Measurements from ENCODE around the gene SLC15A4. TPM values are rescaled to one million over a fixed set of nuclear protein-coding genes. Genes with fewer than 3 reads are reported as not detected.

SLC15A4 gene
- total RNA-seq, 4 donors from 2014 or later, result 28.1 to 49.9 (median 45.8) TPM

- Histone ChIP-seq H3K4me3 (no peak overlapping the region), H3K36me3 (no peaks in the 10 kb centered on the region), H3K27ac (no peak overlapping the region), H3K27me3 (no peaks in the 10 kb centered on the region), H3K9me3 (no peaks in the 10 kb centered on the region), H3K4me1 (no peaks in the 10 kb centered on the region)
- TF ChIP-seq POLR2AphosphoS5 (IDR thresholded peaks at IDR 0.05), result no peak
- no peak for TF ChIP-seq POLR2A (IDR thresholded peaks at IDR 0.05)
- TF ChIP-seq, protein P1, sequence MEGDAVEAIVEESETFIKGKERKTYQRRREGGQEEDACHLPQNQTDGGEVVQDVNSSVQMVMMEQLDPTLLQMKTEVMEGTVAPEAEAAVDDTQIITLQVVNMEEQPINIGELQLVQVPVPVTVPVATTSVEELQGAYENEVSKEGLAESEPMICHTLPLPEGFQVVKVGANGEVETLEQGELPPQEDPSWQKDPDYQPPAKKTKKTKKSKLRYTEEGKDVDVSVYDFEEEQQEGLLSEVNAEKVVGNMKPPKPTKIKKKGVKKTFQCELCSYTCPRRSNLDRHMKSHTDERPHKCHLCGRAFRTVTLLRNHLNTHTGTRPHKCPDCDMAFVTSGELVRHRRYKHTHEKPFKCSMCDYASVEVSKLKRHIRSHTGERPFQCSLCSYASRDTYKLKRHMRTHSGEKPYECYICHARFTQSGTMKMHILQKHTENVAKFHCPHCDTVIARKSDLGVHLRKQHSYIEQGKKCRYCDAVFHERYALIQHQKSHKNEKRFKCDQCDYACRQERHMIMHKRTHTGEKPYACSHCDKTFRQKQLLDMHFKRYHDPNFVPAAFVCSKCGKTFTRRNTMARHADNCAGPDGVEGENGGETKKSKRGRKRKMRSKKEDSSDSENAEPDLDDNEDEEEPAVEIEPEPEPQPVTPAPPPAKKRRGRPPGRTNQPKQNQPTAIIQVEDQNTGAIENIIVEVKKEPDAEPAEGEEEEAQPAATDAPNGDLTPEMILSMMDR (IDR thresholded peaks at IDR 0.05), result no peak
- TF ChIP-seq EP300 (IDR thresholded peaks at IDR 0.05), result no peak
- WGBS, 2 donors (ENCODE audit: low coverage in 1 of 2), result 68 to 84% methylated on average over 4 of the region's 4 CpGs
- ATAC-seq, result no peak
These were observed 68.2 kb downstream of the SLC15A4 start for GRCh38 chr12:128755566-128755965.

DNA sequence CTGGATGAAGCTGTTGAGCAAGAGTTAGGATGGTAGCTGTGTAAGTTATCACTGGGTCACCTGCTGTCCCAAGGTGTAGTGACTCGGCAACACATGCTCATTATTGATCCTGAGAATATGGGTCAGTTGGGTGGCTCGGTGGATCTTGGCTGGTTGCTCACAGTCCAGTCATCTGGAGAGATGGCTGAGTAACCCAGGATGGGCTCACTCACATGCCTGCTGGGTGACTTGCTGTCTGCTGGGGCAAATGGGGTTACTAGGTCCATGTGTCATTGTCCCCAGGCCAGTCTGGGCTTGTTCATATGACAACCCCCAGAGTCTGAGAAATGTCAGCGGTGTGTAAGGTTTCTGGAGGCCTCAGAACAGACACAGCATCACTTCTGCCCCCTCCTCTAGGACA, 69.5 kb downstream of the SLC15A4 start:
- no peak for ATAC-seq
- no peak overlapping the region for H3K4me3 ChIP-seq
- no peaks in the 10 kb centered on the region for H3K36me3 ChIP-seq

GRCh38 chr12:128753438-128753837, 70.3 kb downstream of the SLC15A4 start:
- H3K4me1 ChIP-seq, result no peaks in the 10 kb centered on the region
- H3K4me3 ChIP-seq, result no peak overlapping the region
- no peak for ATAC-seq
- no peak for TF ChIP-seq POLR2A (IDR thresholded peaks at IDR 0.05)
- 50 to 57% methylated on average over 4 of the region's 4 CpGs for WGBS, 2 donors (ENCODE audit: low coverage in 1 of 2)
- H3K27ac ChIP-seq, result no peak overlapping the region
- no peaks in the 10 kb centered on the region for H3K36me3 ChIP-seq
- no peaks in the 10 kb centered on the region for H3K9me3 ChIP-seq
- no peaks in the 10 kb centered on the region for H3K27me3 ChIP-seq

More for the DNA sequence above, 69.5 kb downstream of the SLC15A4 start:
- Histone ChIP-seq H3K27ac (no peak overlapping the region), H3K9me3 (no peaks in the 10 kb centered on the region), H3K27me3 (no peaks in the 10 kb centered on the region), H3K4me1 (no peaks in the 10 kb centered on the region)
- WGBS, 2 donors (ENCODE audit: low coverage in 1 of 2), result 100% methylated on average over 3 of the region's 3 CpGs; no CpG with 5 or more reads in 1 of the 2 donors
- TF ChIP-seq EP300 (IDR thresholded peaks at IDR 0.05) (no peak), POLR2A (IDR thresholded peaks at IDR 0.05) (no peak), POLR2AphosphoS5 (IDR thresholded peaks at IDR 0.05) (no peak)
- TF ChIP-seq, protein P1 (IDR thresholded peaks at IDR 0.05), result no peak

DNA sequence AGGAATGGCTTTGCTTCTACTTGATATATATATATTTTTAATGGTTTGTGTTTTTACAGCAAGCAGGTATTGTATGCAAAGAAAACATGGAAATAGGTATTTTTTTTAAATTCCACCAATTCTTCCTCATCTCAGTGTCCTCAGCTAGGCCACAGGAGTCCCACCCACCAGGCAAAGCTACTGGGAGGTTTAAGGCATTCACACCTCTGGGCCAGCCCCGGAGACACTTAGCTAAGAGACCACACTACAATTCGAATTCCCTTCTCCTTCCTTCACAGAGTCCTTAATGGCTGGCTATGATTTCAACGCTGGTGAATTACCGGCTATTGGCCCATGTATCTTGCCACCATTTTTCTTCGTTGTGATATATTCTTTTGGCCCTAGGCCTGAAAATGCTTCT, 71.4 kb downstream of the SLC15A4 start:
- Histone ChIP-seq H3K4me3 (no peak overlapping the region), H3K27ac (no peak overlapping the region), H3K27me3 (no peaks in the 10 kb centered on the region), H3K4me1 (no peaks in the 10 kb centered on the region), H3K36me3 (no peaks in the 10 kb centered on the region), H3K9me3 (no peaks in the 10 kb centered on the region)
- no peak for ATAC-seq
- WGBS, 2 donors (ENCODE audit: low coverage in 1 of 2), result 72 to 86% methylated on average over 5 of the region's 5 CpGs
- TF ChIP-seq EP300 (IDR thresholded peaks at IDR 0.05) (no peak), POLR2A (IDR thresholded peaks at IDR 0.05) (no peak), POLR2AphosphoS5 (IDR thresholded peaks at IDR 0.05) (no peak)
- TF ChIP-seq, protein P1 (IDR thresholded peaks at IDR 0.05), result no peak

- TF ChIP-seq, protein P1 (IDR thresholded peaks at IDR 0.05), result no peak
- TF ChIP-seq POLR2A (IDR thresholded peaks at IDR 0.05) (no peak), POLR2AphosphoS5 (IDR thresholded peaks at IDR 0.05) (no peak), EP300 (IDR thresholded peaks at IDR 0.05) (no peak)
- no peak overlapping the region for H3K27ac ChIP-seq
- H3K9me3 ChIP-seq, result no peaks in the 10 kb centered on the region
- H3K27me3 ChIP-seq, result no peaks in the 10 kb centered on the region
- H3K36me3 ChIP-seq, result no peaks in the 10 kb centered on the region
- H3K4me3 ChIP-seq, result no peak overlapping the region
- 100% methylated on average over 1 of the region's 13 CpGs; no CpG with 5 or more reads in 1 of the 2 donors for WGBS, 2 donors (ENCODE audit: low coverage in 1 of 2)
- ATAC-seq, result no peak
- peaks cover 0 to 10% (median 0%) of the 10 kb centered on the region in 3 donors for H3K4me1 ChIP-seq
These were observed 76.3 kb downstream of the SLC15A4 start for GRCh38 chr12:128747441-128747840.

All from gastroesophageal sphincter (tissue), 4 donors.